ENCODE measurements around the gene GPALPP1. TPM values are rescaled to one million over a fixed set of nuclear protein-coding genes. Genes with fewer than 3 reads are reported as not detected.

The GPALPP1 gene
- total RNA-seq, 2 donors from 2014 or later: 16.2 to 25.2 TPM

DNA sequence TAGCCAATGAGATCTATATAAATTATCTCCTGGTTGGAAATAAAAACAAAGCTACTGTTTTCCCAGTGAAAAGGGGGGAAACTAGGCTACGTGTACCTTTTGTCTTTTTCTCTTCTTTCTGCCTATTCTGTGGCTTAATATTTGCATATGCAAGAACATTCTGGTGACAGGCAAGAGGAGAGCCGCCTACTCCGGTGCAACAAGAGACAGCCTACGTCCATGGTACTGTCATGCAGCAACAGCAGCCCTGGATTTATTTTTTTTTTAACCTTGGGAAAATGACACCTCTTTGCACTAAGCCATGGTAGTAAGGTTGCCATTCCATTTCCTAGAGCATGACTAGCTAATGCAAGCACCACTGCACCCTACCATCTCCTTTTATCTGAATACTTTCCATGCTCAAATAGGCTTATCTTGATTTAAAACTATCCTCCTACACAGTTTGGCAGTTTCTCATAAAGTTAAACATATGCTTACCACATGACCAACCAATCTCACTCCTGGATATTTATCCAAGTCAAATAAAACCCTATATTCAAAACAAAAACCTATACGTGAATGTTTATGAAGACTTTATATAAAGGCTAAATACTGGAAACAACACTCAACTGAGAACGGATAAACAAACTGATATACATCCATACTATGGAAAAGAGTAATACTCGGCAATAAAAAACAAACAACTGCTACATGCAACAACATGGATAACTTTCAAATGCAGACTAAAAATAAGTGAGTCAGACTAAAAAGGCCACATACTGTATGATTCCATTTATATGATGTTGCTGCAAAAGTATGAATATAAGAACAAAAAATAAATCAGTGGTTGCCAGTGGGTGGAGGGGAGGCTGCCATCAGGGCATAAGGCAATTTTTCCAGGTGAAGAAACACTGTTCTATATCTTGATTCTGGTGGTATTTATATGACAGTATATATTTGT lies 17.4 kb upstream of the GPALPP1 start:
- intact Hi-C loops (cut with DNase I): loop anchor here (5.0 kb wide), 1 partner anchor 490 kb away; no protein-coding TSS in a partner anchor
- H3K36me3 ChIP-seq (replicated peaks in 1 of 2; ENCODE audit: insufficient read depth in 1 of 2, low read depth in 2 of 2): no peaks in the 10 kb centered on the region
- ATAC-seq (no peak), DNase-seq (no peak)
- TF ChIP-seq, protein P1, sequence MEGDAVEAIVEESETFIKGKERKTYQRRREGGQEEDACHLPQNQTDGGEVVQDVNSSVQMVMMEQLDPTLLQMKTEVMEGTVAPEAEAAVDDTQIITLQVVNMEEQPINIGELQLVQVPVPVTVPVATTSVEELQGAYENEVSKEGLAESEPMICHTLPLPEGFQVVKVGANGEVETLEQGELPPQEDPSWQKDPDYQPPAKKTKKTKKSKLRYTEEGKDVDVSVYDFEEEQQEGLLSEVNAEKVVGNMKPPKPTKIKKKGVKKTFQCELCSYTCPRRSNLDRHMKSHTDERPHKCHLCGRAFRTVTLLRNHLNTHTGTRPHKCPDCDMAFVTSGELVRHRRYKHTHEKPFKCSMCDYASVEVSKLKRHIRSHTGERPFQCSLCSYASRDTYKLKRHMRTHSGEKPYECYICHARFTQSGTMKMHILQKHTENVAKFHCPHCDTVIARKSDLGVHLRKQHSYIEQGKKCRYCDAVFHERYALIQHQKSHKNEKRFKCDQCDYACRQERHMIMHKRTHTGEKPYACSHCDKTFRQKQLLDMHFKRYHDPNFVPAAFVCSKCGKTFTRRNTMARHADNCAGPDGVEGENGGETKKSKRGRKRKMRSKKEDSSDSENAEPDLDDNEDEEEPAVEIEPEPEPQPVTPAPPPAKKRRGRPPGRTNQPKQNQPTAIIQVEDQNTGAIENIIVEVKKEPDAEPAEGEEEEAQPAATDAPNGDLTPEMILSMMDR (IDR thresholded peaks at IDR 0.05): no peak
- H3K4me1 ChIP-seq: peaks cover 17% of the 10 kb centered on the region
- 78 to 79% methylated on average over 7 of the region's 7 CpGs for WGBS, 2 donors
- H3K4me3 ChIP-seq: no peak overlapping the region
- no peaks in the 10 kb centered on the region for H3K9me3 ChIP-seq
- no peaks in the 10 kb centered on the region for H3K27me3 ChIP-seq
- H3K27ac ChIP-seq: no peak overlapping the region

DNA sequence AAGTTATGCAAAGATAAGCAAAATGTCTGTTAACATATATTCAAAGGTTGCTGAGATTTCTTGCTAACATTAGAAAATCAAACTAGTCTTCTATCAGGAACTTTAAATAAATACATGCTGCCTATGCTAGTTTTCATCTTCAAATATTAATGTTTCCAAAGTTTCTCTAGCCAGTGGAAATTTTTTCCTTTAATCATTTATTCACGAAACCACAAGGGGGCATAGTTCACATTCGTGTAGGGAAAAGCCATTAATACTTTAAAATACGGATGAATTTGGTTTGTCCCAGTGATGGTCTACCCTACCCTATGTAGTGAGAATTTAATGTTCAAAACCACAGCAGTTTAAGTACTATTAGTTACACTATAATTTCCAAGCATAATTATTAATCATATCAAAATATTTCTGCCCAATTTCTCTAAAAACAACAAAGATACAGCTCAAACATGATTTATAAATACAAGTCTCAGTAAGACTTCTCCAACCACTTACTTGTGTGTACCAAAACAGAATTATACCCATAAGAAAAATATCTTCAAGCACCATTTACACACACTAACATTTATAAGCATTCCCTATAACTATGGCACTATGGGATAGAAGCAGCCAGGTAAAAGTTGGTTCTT lies 16.3 kb upstream of the GPALPP1 start:
- WGBS, 2 donors: 1 to 3% methylated on average over 3 of the region's 3 CpGs
- no peak for DNase-seq
- Histone ChIP-seq H3K4me1 (peaks cover 19% of the 10 kb centered on the region), H3K36me3 (replicated peaks in 1 of 2; ENCODE audit: insufficient read depth in 1 of 2, low read depth in 2 of 2) (no peaks in the 10 kb centered on the region), H3K4me3 (no peak overlapping the region), H3K27me3 (no peaks in the 10 kb centered on the region), H3K27ac (no peak overlapping the region), H3K9me3 (no peaks in the 10 kb centered on the region)
- ATAC-seq: no peak
- no peak for TF ChIP-seq POLR2A (IDR thresholded peaks at IDR 0.05)
- TF ChIP-seq, protein P1 (IDR thresholded peaks at IDR 0.05): peak; percentile 15 to 65 (median 48)
- intact Hi-C loops (cut with DNase I): loop anchor here (5.0 kb wide), 1 partner anchor 491 kb away; no protein-coding TSS in a partner anchor

DNA sequence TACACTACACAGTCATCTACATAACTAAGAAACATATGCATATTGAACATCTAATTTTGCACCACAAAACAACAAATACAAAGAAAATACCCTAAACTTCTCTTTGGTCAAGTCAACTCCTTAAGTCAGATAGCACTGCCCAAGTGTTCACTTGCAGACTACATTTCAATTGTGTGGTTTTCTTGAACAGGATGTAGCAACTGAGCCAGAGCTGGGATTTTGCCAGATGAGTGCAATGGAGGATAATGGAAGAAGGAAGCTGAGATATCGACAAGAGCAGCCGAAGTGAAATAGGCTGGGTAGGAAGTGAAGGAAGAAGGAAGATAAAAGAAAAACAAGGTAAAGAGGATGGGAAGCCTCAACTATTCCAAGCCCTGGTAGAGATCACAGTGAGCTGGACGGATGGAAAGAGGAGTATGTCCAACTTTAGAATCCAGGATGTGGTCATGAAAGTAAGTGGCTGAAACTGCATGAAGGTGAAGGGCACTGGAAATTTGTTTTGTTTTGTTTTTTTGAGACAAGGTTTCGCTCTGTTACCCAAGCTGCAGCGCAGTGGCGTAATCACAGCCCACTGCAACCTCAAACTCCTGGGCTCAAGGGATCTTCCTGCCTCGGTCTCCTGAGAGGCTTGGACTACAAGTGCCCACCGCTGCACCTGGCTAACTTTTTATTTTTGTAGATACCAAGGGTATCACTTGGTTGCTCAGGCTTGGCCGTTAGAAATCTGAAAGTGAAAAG lies 15.1 kb upstream of the GPALPP1 start:
- peak in 3 of 4 donors; percentile 18 to 25 (median 23) for DNase-seq

DNA sequence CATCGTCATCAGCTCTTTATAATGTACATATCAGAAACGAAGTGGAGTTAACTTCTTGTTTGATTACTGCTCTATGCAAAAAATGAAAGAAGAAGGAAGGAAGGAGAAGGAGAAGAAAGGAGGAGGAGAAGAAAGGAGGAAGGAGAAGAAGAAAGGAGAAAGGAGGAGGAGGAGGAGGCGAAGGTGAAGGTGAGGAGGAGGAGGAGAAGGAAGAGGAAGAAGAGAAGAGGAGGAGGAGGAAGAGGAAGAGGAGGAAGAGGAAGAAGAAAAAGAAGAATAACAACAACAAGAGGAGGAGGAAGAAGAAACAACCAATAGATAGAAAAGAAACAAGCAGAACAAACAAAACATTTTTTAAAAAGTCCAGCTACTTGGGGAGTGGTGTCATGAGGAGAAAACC lies 13.1 kb upstream of the GPALPP1 start:
- H3K36me3 ChIP-seq (replicated peaks in 1 of 2; ENCODE audit: insufficient read depth in 1 of 2, low read depth in 2 of 2): peaks cover 0 to 15% of the 10 kb centered on the region in 2 donors
- no peak for TF ChIP-seq POLR2A (IDR thresholded peaks at IDR 0.05)
- TF ChIP-seq, protein P1 (IDR thresholded peaks at IDR 0.05): no peak
- WGBS, 2 donors: 68 to 85% methylated on average over 3 of the region's 3 CpGs
- no peak overlapping the region for H3K27ac ChIP-seq
- intact Hi-C loops (cut with DNase I): no loop called here
- H3K9me3 ChIP-seq: no peaks in the 10 kb centered on the region
- no peak for ATAC-seq
- DNase-seq: no peak
- H3K4me1 ChIP-seq: peaks cover 12% of the 10 kb centered on the region
- no peak overlapping the region for H3K4me3 ChIP-seq
- H3K27me3 ChIP-seq: no peaks in the 10 kb centered on the region

More for the DNA sequence above, 15.1 kb upstream of the GPALPP1 start:
- Histone ChIP-seq H3K36me3 (replicated peaks in 1 of 2; ENCODE audit: insufficient read depth in 1 of 2, low read depth in 2 of 2) (peaks cover 0 to 8% of the 10 kb centered on the region in 2 donors), H3K9me3 (no peaks in the 10 kb centered on the region), H3K4me1 (peaks cover 12% of the 10 kb centered on the region), H3K4me3 (no peak overlapping the region), H3K27me3 (no peaks in the 10 kb centered on the region), H3K27ac (no peak overlapping the region)
- intact Hi-C loops (cut with DNase I): loop anchor here (5.0 kb wide), 1 partner anchor 492 kb away; no protein-coding TSS in a partner anchor
- TF ChIP-seq, protein P1 (IDR thresholded peaks at IDR 0.05): no peak
- no peak for TF ChIP-seq POLR2A (IDR thresholded peaks at IDR 0.05)
- no peak for ATAC-seq
- 69 to 78% methylated on average over 9 of the region's 9 CpGs for WGBS, 2 donors
